ENCODE measurements around the gene EFCAB11.

Gene EFCAB11

DNA sequence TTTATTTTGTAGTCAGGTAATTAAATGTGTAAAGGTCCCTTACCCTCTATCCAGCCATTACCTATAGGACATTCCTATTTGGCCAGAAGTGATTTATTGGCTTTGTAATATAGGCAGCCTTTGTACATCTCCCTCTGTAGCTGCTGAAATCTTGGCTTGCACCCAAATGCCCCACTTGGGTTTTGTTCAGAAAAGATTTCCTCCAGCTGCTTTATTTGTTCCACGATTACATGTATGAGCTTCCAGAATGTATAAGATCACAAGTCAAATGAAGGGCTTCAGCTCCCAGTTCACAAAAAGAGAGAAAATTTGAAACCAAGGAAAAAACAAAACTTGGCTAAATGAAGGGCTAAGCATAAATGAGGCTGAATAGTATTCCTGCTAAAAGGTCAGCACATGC, 103.4 kb downstream of the EFCAB11 start:
- Histone ChIP-seq H4K20me1 (ENCODE audit: insufficient read depth, low read length, poor library complexity, severe bottlenecking) (no peaks in the 10 kb centered on the region), H3K4me3 (ENCODE audit: low read length, poor library complexity, severe bottlenecking) (no peak overlapping the region), H3F3A (ENCODE audit: low read depth) (no peaks in the 10 kb centered on the region), H3K4me1 (ENCODE audit: insufficient read depth, low read length, poor library complexity, severe bottlenecking) (no peaks in the 10 kb centered on the region), H3K9me3 (ENCODE audit: insufficient read depth, low read depth, low read length) (no peaks in the 10 kb centered on the region), H3K36me3 (ENCODE audit: insufficient read depth, low read length) (no peaks in the 10 kb centered on the region), H3K4me2 (ENCODE audit: low read depth, low read length, poor library complexity, severe bottlenecking) (no peak overlapping the region), H2AFZ (ENCODE audit: low read length) (no peak overlapping the region), H3K9me2 (replicated peaks; ENCODE audit: low read depth, low read length) (no peaks in the 10 kb centered on the region), H3K27me3 (ENCODE audit: insufficient read depth, low read length, poor library complexity, severe bottlenecking) (no peaks in the 10 kb centered on the region), H3K9ac (ENCODE audit: low read depth, low read length, poor library complexity, severe bottlenecking) (no peak overlapping the region), H3K79me2 (ENCODE audit: insufficient read depth, low read length) (no peaks in the 10 kb centered on the region)
- TF ChIP-seq, protein P1, sequence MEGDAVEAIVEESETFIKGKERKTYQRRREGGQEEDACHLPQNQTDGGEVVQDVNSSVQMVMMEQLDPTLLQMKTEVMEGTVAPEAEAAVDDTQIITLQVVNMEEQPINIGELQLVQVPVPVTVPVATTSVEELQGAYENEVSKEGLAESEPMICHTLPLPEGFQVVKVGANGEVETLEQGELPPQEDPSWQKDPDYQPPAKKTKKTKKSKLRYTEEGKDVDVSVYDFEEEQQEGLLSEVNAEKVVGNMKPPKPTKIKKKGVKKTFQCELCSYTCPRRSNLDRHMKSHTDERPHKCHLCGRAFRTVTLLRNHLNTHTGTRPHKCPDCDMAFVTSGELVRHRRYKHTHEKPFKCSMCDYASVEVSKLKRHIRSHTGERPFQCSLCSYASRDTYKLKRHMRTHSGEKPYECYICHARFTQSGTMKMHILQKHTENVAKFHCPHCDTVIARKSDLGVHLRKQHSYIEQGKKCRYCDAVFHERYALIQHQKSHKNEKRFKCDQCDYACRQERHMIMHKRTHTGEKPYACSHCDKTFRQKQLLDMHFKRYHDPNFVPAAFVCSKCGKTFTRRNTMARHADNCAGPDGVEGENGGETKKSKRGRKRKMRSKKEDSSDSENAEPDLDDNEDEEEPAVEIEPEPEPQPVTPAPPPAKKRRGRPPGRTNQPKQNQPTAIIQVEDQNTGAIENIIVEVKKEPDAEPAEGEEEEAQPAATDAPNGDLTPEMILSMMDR (conservative IDR thresholded peaks at IDR 0.05; ENCODE audit: low read length): no peak
- TF ChIP-seq EZH2phosphoT487 (IDR thresholded peaks at IDR 0.05; ENCODE audit: borderline replicate concordance): no peak

DNA sequence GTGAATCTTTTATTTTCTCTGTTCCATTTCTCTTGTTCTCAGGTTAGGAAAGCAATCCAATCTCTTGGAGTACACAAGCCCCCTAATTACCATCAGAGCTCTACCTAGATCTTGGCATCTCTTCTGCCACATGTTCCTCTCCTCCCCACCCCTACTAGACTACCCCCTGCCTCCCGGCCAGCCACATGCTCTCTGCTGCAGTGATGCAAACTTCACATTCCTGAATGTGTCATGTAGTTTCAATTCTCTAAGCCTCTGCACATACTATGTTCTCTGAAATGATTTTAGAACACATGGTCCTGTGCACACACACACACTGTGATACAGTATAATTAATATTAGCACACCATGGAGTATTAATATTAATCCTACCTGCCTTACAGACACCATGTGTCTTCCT, 104.6 kb downstream of the EFCAB11 start:
- Histone ChIP-seq H4K20me1 (ENCODE audit: insufficient read depth, low read length, poor library complexity, severe bottlenecking) (no peaks in the 10 kb centered on the region), H3K79me2 (ENCODE audit: insufficient read depth, low read length) (no peaks in the 10 kb centered on the region), H3F3A (ENCODE audit: low read depth) (no peaks in the 10 kb centered on the region), H3K9me3 (ENCODE audit: insufficient read depth, low read depth, low read length) (no peaks in the 10 kb centered on the region), H3K4me3 (ENCODE audit: low read length, poor library complexity, severe bottlenecking) (no peak overlapping the region), H3K9me2 (replicated peaks; ENCODE audit: low read depth, low read length) (no peaks in the 10 kb centered on the region), H3K4me1 (ENCODE audit: insufficient read depth, low read length, poor library complexity, severe bottlenecking) (no peaks in the 10 kb centered on the region), H3K9ac (ENCODE audit: low read depth, low read length, poor library complexity, severe bottlenecking) (no peak overlapping the region), H2AFZ (ENCODE audit: low read length) (no peak overlapping the region), H3K4me2 (ENCODE audit: low read depth, low read length, poor library complexity, severe bottlenecking) (no peak overlapping the region), H3K36me3 (ENCODE audit: insufficient read depth, low read length) (no peaks in the 10 kb centered on the region), H3K27me3 (ENCODE audit: insufficient read depth, low read length, poor library complexity, severe bottlenecking) (no peaks in the 10 kb centered on the region)
- TF ChIP-seq, protein P1 (conservative IDR thresholded peaks at IDR 0.05; ENCODE audit: low read length): no peak
- TF ChIP-seq EZH2phosphoT487 (IDR thresholded peaks at IDR 0.05; ENCODE audit: borderline replicate concordance): no peak

DNA sequence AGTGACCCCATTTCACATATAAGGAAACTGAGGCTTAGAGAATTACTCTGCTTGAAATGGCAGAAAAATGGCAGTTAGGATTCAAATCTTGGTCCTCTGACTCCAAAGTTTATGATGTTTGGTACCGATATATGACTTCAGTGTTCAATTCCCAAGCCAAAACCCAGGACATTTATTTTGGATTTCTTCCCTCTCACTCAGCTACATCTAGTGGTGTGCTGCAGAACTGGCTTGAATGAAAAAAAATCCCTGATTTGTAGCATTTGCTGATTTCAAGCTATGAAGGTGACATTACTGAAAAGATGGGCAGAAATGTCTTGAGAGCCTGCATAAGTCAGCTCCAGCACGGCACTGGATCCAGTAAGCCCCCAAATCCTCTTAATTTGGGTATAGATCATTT, 106.4 kb downstream of the EFCAB11 start:
- Histone ChIP-seq H3K79me2 (ENCODE audit: insufficient read depth, low read length) (no peaks in the 10 kb centered on the region), H3K4me2 (ENCODE audit: low read depth, low read length, poor library complexity, severe bottlenecking) (no peak overlapping the region), H3F3A (ENCODE audit: low read depth) (no peaks in the 10 kb centered on the region), H3K4me3 (ENCODE audit: low read length, poor library complexity, severe bottlenecking) (no peak overlapping the region), H3K36me3 (ENCODE audit: insufficient read depth, low read length) (no peaks in the 10 kb centered on the region), H3K9me3 (ENCODE audit: insufficient read depth, low read depth, low read length) (no peaks in the 10 kb centered on the region), H3K9me2 (replicated peaks; ENCODE audit: low read depth, low read length) (no peaks in the 10 kb centered on the region), H3K4me1 (ENCODE audit: insufficient read depth, low read length, poor library complexity, severe bottlenecking) (no peaks in the 10 kb centered on the region), H3K27me3 (ENCODE audit: insufficient read depth, low read length, poor library complexity, severe bottlenecking) (no peaks in the 10 kb centered on the region), H4K20me1 (ENCODE audit: insufficient read depth, low read length, poor library complexity, severe bottlenecking) (no peaks in the 10 kb centered on the region), H3K9ac (ENCODE audit: low read depth, low read length, poor library complexity, severe bottlenecking) (no peak overlapping the region), H2AFZ (ENCODE audit: low read length) (no peak overlapping the region)
- no peak for TF ChIP-seq EZH2phosphoT487 (IDR thresholded peaks at IDR 0.05; ENCODE audit: borderline replicate concordance)
- TF ChIP-seq, protein P1 (conservative IDR thresholded peaks at IDR 0.05; ENCODE audit: low read length): 0 out of 2 replicates have a peak, but pooled peaks have one; percentile 19
